Prostate gland (tissue), 2 donors: ENCODE measurements around the gene ITGA11. TPM values are rescaled to one million over a fixed set of nuclear protein-coding genes. Genes with fewer than 3 reads are reported as not detected.

Source experiments
- DNase-seq: peaks from one replicate; pipeline ENCODE4 v3.0.0-alpha.2; 2019; ENCODE audit warnings: low spot score
- H3K27ac ChIP-seq, 2 donors: fragments of 200-600 bp; sonication (generic); 2 replicates each; pipeline ENCODE4 v1.5.1; 2017 to 2019
- H3K27me3 ChIP-seq: fragments of 200-600 bp; sonication (generic); replicated peaks from 2 replicates; pipeline ENCODE4 v1.5.1; 2019; ENCODE audit not compliant: insufficient read depth
- H3K36me3 ChIP-seq, 2 donors: fragments of 200-600 bp; sonication (generic); 1 replicate in 1 of 2; 2 replicates in 1 of 2; pipeline versions ENCODE4 v1.5.1 to v1.8.1; 2017 to 2019
- H3K4me1 ChIP-seq: fragments of 200-600 bp; sonication (generic); replicated peaks from 2 replicates; pipeline ENCODE4 v1.5.1; 2019
- H3K4me3 ChIP-seq, 2 donors: fragments of 200-600 bp; sonication (generic); 2 replicates each; pipeline ENCODE4 v1.5.1; 2017 to 2019
- H3K9me3 ChIP-seq: fragments of 200-600 bp; sonication (generic); 2 replicates; pipeline ENCODE4 v1.5.1; 2017
- POLR2A ChIP-seq: fragments of 450-650 bp; IDR thresholded peaks from one replicate; pipeline ENCODE4 v1.6.1; 2016; ENCODE audit warnings: antibody characterized with exemption, mild to moderate bottlenecking
- POLR2AphosphoS5 ChIP-seq: sonication (generic); formaldehyde crosslinking; IDR thresholded peaks from one replicate; pipeline ENCODE4 v1.6.1; 2017; ENCODE audit warnings: antibody characterized with exemption
- WGBS: methylation state at CpG from one replicate; pipeline ENCODE4 v1.1.5; 2018; 5-methylcytosine and 5-hydroxymethylcytosine counted together
- intact Hi-C: fragments of 100-400 bp; cut with DNase I; formaldehyde crosslinking; loops from one replicate; pipeline ENCODE4 v1.14.2; 2022
- total RNA-seq, 2 donors: library from RNA; depleted of rRNA; stranded (reverse); fragments of >200 nt; gene quantifications; one replicate each; pipeline ENCODE4 v1.1.0, GENCODE V29; 2016
- TF ChIP-seq, protein P1 (sequence below), 4 experiments: fragments of 200-600 bp in 2 of 4; fragments of 450-650 bp in 2 of 4; sonication (generic) in 2 of 4; IDR thresholded peaks; 1 replicate in 3 of 4; 2 replicates in 1 of 4; pipeline ENCODE4 v1.5.1; 2016 to 2019; ENCODE audit warnings: antibody characterized with exemption in 4 of 4, mild to moderate bottlenecking in 2 of 4, moderate library complexity in 2 of 4

ITGA11 gene
- total RNA-seq, 2 donors from 2014 or later, result 2.0 to 11.0 TPM

DNA sequence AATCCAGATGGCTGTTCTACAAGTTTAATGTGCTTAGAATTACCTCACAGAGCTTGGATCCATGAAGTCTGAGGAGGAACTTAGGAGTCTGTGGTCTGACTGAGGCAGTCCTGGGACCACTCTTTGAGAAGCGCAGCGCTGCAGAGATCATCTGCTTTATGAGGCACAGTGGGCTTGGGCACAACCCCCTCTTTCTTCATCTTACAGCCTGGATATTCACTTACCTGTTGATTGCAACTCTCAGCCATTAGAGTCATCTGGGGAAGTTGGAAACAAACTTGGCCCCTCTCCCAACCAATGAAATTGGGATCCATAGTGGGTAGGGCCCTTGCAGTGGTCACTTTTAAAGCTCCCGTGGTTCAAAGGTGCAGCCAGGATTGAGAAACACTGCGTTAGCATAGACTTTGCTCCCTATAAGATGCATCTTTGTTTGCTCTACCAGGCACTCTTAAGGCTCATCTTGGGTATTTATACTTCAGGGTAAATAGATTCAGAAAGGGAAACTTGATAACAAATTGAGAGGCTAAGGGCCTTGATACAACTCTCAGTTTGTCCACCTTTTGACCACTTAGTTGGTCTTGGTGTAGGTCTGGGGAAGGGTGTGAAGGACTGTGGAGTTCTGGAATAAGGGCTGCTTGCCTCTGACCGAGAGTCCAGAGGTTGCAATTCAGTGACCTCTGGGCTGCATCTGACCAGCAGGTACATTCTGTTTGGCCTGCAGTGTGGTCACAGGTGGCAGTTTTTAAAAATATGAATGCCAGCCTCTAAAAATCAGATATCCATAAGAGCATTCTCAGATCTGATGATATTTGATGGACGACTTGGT, 131.6 kb downstream of the ITGA11 start:
- Histone ChIP-seq H3K4me3 (no peak overlapping the region), H3K27ac (peak overlapping the region in 1 of 2 donors; percentile 63), H3K27me3 (no peaks in the 10 kb centered on the region), H3K4me1 (no peaks in the 10 kb centered on the region), H3K9me3 (no peaks in the 10 kb centered on the region), H3K36me3 (no peaks in the 10 kb centered on the region)
- DNase-seq, result no peak
- intact Hi-C loops, result loop anchor here (5.0 kb wide), 1 partner anchor 252 kb away; no protein-coding TSS in a partner anchor
- TF ChIP-seq POLR2AphosphoS5, result no peak
- TF ChIP-seq, protein P1, sequence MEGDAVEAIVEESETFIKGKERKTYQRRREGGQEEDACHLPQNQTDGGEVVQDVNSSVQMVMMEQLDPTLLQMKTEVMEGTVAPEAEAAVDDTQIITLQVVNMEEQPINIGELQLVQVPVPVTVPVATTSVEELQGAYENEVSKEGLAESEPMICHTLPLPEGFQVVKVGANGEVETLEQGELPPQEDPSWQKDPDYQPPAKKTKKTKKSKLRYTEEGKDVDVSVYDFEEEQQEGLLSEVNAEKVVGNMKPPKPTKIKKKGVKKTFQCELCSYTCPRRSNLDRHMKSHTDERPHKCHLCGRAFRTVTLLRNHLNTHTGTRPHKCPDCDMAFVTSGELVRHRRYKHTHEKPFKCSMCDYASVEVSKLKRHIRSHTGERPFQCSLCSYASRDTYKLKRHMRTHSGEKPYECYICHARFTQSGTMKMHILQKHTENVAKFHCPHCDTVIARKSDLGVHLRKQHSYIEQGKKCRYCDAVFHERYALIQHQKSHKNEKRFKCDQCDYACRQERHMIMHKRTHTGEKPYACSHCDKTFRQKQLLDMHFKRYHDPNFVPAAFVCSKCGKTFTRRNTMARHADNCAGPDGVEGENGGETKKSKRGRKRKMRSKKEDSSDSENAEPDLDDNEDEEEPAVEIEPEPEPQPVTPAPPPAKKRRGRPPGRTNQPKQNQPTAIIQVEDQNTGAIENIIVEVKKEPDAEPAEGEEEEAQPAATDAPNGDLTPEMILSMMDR (IDR thresholded peaks at IDR 0.05), result no peak
- TF ChIP-seq POLR2A, result no peak
- 88% methylated on average over 6 of the region's 6 CpGs for WGBS

- TF ChIP-seq POLR2A (no peak), POLR2AphosphoS5 (no peak)
- TF ChIP-seq, protein P1 (IDR thresholded peaks at IDR 0.05), result no peak
- intact Hi-C loops, result no loop called here
- Histone ChIP-seq H3K27me3 (no peaks in the 10 kb centered on the region), H3K36me3 (no peaks in the 10 kb centered on the region), H3K27ac (peak overlapping the region; percentile 41 to 63), H3K4me1 (no peaks in the 10 kb centered on the region), H3K4me3 (peak overlapping the region in 1 of 2 donors; percentile 15), H3K9me3 (no peaks in the 10 kb centered on the region)
- DNase-seq, result no peak
- WGBS, result 63% methylated on average over 5 of the region's 5 CpGs
These were observed 132.5 kb downstream of the ITGA11 start for GRCh38 chr15:68299436-68299835.

DNA sequence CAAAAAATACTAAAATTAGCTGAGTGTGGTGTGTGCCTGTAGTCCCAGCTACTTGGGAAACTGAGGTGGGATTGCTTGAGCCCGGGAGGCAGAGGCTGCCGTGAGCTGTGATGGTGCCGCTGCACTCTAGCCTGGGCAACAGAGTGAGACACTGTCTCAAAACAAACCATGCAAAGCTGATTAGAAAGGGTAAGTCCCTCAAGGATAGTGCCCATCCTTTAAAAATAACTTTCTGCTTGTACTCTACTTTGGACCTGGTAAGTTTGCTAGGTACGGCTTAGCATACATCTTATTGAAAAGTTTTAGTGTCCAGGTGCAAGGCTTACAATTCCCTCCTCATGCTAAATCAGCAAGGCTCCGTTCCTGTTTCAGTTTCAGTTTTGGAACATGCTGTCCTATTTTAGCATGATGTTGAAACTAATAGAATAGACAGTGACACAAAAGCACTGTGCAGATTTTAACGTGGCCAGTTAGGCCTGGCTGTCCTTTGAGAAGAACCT, 133.0 kb downstream of the ITGA11 start:
- Histone ChIP-seq H3K9me3 (no peaks in the 10 kb centered on the region), H3K4me1 (no peaks in the 10 kb centered on the region), H3K27ac (peak overlapping the region; percentile 41 to 63), H3K36me3 (no peaks in the 10 kb centered on the region), H3K27me3 (no peaks in the 10 kb centered on the region), H3K4me3 (peak overlapping the region in 1 of 2 donors; percentile 15)
- TF ChIP-seq POLR2AphosphoS5 (peak; percentile 68), POLR2A (no peak)
- TF ChIP-seq, protein P1 (IDR thresholded peaks at IDR 0.05), result no peak
- WGBS, result 44% methylated on average over 6 of the region's 6 CpGs
- intact Hi-C loops, result no loop called here
- no peak for DNase-seq

- no peak for TF ChIP-seq POLR2AphosphoS5
- TF ChIP-seq, protein P1 (IDR thresholded peaks at IDR 0.05), result no peak
- TF ChIP-seq POLR2A, result no peak
- no peaks in the 10 kb centered on the region for H3K4me1 ChIP-seq
- 89% methylated on average over 3 of the region's 3 CpGs for WGBS
- H3K4me3 ChIP-seq, result no peak overlapping the region
- H3K27me3 ChIP-seq, result no peaks in the 10 kb centered on the region
- no peak for DNase-seq
- peak overlapping the region in 1 of 2 donors; percentile 41 for H3K27ac ChIP-seq
- no peaks in the 10 kb centered on the region for H3K9me3 ChIP-seq
- no peaks in the 10 kb centered on the region for H3K36me3 ChIP-seq
- intact Hi-C loops, result no loop called here
These were observed 133.6 kb downstream of the ITGA11 start for GRCh38 chr15:68298336-68298735.
